IPS DF 6.9 (cell line): ENCODE data around the gene UBE2V1.
A peak's percentile ranks its signal among the peaks of the same experiment; 100 is the strongest.
"Not testable (repeated sequence)": the region's sequence is repeated elsewhere in the genome, so short reads cannot be mapped to it uniquely, and the experiment has no call there.

Experiments used
- DNase-seq: peaks from one replicate; pipeline ENCODE4 v3.0.0-alpha.2; 2013; ENCODE audit warnings: low read depth, low spot score
- H3K27ac ChIP-seq: one replicate; pipeline ENCODE4 v1.5.1; 2013; ENCODE audit warnings: low read length, control low read depth
- H3K27me3 ChIP-seq: 2 replicates; pipeline ENCODE4 v1.6.1; 2013; ENCODE audit warnings: mild to moderate bottlenecking, low read length; ENCODE audit not compliant: control insufficient read depth, insufficient read depth
- H3K36me3 ChIP-seq: 2 replicates; pipeline ENCODE4 v1.6.1; 2013; ENCODE audit warnings: low read length; ENCODE audit not compliant: control insufficient read depth, insufficient read depth
- H3K4me1 ChIP-seq: 2 replicates; pipeline ENCODE4 v1.6.1; 2013; ENCODE audit warnings: low read length; ENCODE audit not compliant: control insufficient read depth, insufficient read depth
- H3K4me3 ChIP-seq: 2 replicates; pipeline ENCODE4 v1.5.1; 2013; ENCODE audit warnings: mild to moderate bottlenecking, low read length
- H3K9me3 ChIP-seq: 2 replicates; pipeline ENCODE4 v1.6.1; 2013; ENCODE audit warnings: low read length, inconsistent platforms; ENCODE audit not compliant: control insufficient read depth, insufficient read depth
- whole genome bisulfite sequencing: extraction: QIAGEN DNeasy Blood & Tissue Kit; methylation state at CpG from one replicate; pipeline ENCODE4 v1.1.7; 2013; ENCODE audit warnings: mixed read lengths, missing lambda C conversion rate; ENCODE audit not compliant: insufficient read length, insufficient coverage; 5-methylcytosine and 5-hydroxymethylcytosine counted together

Gene UBE2V1

GRCh38 chr20:50113420-50114224, 672 bp upstream of the UBE2V1 start:
- no peak for DNase-seq
- WGBS = no CpG with 5 or more reads among the region's 11 CpGs
- peaks cover 3% of the 10 kb centered on the region for H3K4me1 ChIP-seq
- no peak overlapping the region for H3K27ac ChIP-seq
- peak overlapping the region; percentile 85; the same call in 1 of the 2 replicates for H3K4me3 ChIP-seq
- no peaks in the 10 kb centered on the region for H3K27me3 ChIP-seq
- H3K36me3 ChIP-seq = no peaks in the 10 kb centered on the region
- H3K9me3 ChIP-seq = no peaks in the 10 kb centered on the region

- Histone ChIP-seq H3K9me3 (no peaks in the 10 kb centered on the region), H3K27ac (no peak overlapping the region), H3K4me1 (peaks cover 5% of the 10 kb centered on the region), H3K27me3 (no peaks in the 10 kb centered on the region), H3K36me3 (peaks cover 4% of the 10 kb centered on the region; the same call in 1 of the 2 replicates), H3K4me3 (peak overlapping the region; percentile 85; the same call in 1 of the 2 replicates)
- no peak for DNase-seq
- no CpG with 5 or more reads among the region's 9 CpGs for WGBS
These were observed 988 bp downstream of the UBE2V1 start for GRCh38 chr20:50111829-50112495.

DNA sequence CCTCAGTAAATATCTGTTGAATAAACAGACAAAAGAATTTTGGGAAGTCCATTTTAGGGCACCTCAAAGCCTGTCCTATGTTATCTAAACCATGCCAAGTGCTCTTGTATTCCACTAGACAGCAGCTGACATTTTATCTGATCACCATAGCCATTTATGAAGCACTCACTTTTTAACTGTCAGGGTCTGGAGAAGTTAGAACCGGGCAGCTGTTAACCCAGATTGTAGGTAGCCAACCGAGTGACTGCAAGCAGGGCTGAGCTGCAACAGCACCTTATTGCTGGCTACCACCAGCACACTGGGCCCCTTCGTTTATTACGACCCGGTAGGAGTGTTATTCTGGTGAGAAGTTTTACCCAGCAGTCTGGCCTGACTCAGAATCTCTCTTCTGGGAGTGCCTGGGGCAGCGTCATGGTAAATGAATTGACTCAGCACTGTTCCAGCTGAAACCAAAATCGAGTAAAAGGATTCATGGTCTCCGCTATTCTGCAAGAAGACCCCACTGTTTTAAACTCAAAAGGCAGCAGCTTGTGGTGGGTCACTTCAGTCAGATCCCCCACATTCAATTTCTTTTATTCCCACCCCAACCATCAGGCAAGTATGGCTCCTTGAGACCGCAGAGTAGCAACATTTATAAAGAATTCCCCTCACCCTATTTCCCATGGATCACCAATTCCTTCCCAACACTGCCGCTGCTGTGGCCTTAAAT, 1.7 kb downstream of the UBE2V1 start:
- no peak for DNase-seq
- peaks cover 4% of the 10 kb centered on the region; the same call in 1 of the 2 replicates for H3K36me3 ChIP-seq
- WGBS = no CpG with 5 or more reads among the region's 10 CpGs
- H3K4me3 ChIP-seq = no peak overlapping the region
- no peak overlapping the region for H3K27ac ChIP-seq
- H3K27me3 ChIP-seq = no peaks in the 10 kb centered on the region
- H3K4me1 ChIP-seq = peaks cover 3% of the 10 kb centered on the region
- no peaks in the 10 kb centered on the region for H3K9me3 ChIP-seq

GRCh38 chr20:50110141-50111047, 2.6 kb downstream of the UBE2V1 start:
- no peak overlapping the region for H3K4me3 ChIP-seq
- no peaks in the 10 kb centered on the region for H3K9me3 ChIP-seq
- peaks cover 2% of the 10 kb centered on the region for H3K4me1 ChIP-seq
- H3K27me3 ChIP-seq = no peaks in the 10 kb centered on the region
- DNase-seq = no peak
- WGBS = no CpG with 5 or more reads among the region's 4 CpGs
- H3K36me3 ChIP-seq = peaks cover 4% of the 10 kb centered on the region; the same call in 1 of the 2 replicates
- H3K27ac ChIP-seq = no peak overlapping the region

- Histone ChIP-seq H3K4me1 (peaks cover 2% of the 10 kb centered on the region), H3K27me3 (no peaks in the 10 kb centered on the region), H3K4me3 (no peak overlapping the region), H3K36me3 (peaks cover 4% of the 10 kb centered on the region; the same call in 1 of the 2 replicates), H3K27ac (no peak overlapping the region), H3K9me3 (no peaks in the 10 kb centered on the region)
- WGBS = no CpG with 5 or more reads among the region's 4 CpGs
- DNase-seq = no peak
These were observed 4.3 kb downstream of the UBE2V1 start for GRCh38 chr20:50108556-50109235.

- H3K9me3 ChIP-seq = no peaks in the 10 kb centered on the region
- no CpG with 5 or more reads among the region's 6 CpGs for WGBS
- H3K27ac ChIP-seq = no peak overlapping the region
- H3K4me1 ChIP-seq = peaks cover 2% of the 10 kb centered on the region
- H3K36me3 ChIP-seq = peaks cover 4% of the 10 kb centered on the region; the same call in 1 of the 2 replicates
- no peak for DNase-seq
- no peak overlapping the region for H3K4me3 ChIP-seq
- no peaks in the 10 kb centered on the region for H3K27me3 ChIP-seq
These were observed 5.1 kb downstream of the UBE2V1 start for GRCh38 chr20:50107796-50108331.

- Histone ChIP-seq H3K4me3 (no peak overlapping the region), H3K36me3 (peaks cover 4% of the 10 kb centered on the region; the same call in 1 of the 2 replicates)
These were observed 5.8 kb downstream of the UBE2V1 start for GRCh38 chr20:50107086-50107660.

GRCh38 chr20:50106669-50107068, 6.3 kb downstream of the UBE2V1 start:
- not testable (repeated sequence) for H3K9me3 ChIP-seq, H3K27me3 ChIP-seq, DNase-seq, H3K4me3 ChIP-seq, H3K36me3 ChIP-seq, H3K4me1 ChIP-seq, H3K27ac ChIP-seq
- no CpG with 5 or more reads among the region's 5 CpGs for WGBS

More at GRCh38 chr20:50107086-50107660, 5.8 kb downstream of the UBE2V1 start:
- Histone ChIP-seq H3K27me3 (no peaks in the 10 kb centered on the region), H3K27ac (no peak overlapping the region), H3K4me1 (peaks cover 2% of the 10 kb centered on the region), H3K9me3 (no peaks in the 10 kb centered on the region)
- no peak for DNase-seq
- no CpG with 5 or more reads among the region's 6 CpGs for WGBS

- H3K4me1 ChIP-seq, H3K27me3 ChIP-seq, DNase-seq, H3K36me3 ChIP-seq, H3K4me3 ChIP-seq, H3K27ac ChIP-seq, H3K9me3 ChIP-seq: not testable (repeated sequence)
- WGBS = no CpG with 5 or more reads among the region's 15 CpGs
These were observed 9.4 kb downstream of the UBE2V1 start for GRCh38 chr20:50103464-50104107.
